Body of pancreas (tissue), 4 donors: ENCODE results near the gene FGFBP1.

Experiments used
- POLR2A ChIP-seq, 3 donors: fragments of 450-650 bp; IDR thresholded peaks; one replicate each; pipeline ENCODE4 v1.6.1; 2016; ENCODE audit warnings: antibody characterized with exemption in 3 of 3, mild to moderate bottlenecking in 2 of 3
- TF ChIP-seq, protein P1 (sequence below), 7 experiments: fragments of 450-650 bp in 4 of 7; fragments of 200-600 bp in 3 of 7; sonication (generic) in 3 of 7; IDR thresholded peaks; one replicate each; pipeline ENCODE4 v1.5.1; 2016 to 2019; ENCODE audit warnings: antibody characterized with exemption in 7 of 7

DNA sequence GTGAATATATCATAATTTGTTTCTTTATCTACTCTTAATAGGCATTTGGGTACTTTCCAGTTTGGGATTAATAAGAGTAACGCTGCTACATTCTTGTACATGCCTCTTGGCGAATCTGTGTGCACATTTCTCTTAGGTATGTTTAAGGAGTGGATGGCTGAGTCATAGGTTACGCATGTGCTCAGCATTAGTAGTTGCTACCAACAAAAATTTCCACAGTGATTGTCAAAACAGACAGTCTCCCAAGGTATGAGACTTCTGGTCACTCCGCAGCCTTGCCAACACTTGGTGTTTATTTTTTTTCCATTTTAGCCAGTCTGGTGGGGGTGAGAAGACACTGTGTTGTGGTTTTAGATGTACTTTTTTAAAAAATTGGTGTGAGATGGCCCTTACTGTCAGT lies 44.6 kb downstream of the FGFBP1 start:
- TF ChIP-seq, protein P1, sequence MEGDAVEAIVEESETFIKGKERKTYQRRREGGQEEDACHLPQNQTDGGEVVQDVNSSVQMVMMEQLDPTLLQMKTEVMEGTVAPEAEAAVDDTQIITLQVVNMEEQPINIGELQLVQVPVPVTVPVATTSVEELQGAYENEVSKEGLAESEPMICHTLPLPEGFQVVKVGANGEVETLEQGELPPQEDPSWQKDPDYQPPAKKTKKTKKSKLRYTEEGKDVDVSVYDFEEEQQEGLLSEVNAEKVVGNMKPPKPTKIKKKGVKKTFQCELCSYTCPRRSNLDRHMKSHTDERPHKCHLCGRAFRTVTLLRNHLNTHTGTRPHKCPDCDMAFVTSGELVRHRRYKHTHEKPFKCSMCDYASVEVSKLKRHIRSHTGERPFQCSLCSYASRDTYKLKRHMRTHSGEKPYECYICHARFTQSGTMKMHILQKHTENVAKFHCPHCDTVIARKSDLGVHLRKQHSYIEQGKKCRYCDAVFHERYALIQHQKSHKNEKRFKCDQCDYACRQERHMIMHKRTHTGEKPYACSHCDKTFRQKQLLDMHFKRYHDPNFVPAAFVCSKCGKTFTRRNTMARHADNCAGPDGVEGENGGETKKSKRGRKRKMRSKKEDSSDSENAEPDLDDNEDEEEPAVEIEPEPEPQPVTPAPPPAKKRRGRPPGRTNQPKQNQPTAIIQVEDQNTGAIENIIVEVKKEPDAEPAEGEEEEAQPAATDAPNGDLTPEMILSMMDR (IDR thresholded peaks at IDR 0.05), result no peak
- TF ChIP-seq POLR2A (IDR thresholded peaks at IDR 0.05), result no peak
